ENCODE results near the gene GOLT1A. TPM values are rescaled to one million over a fixed set of nuclear protein-coding genes. Genes with fewer than 3 reads are reported as not detected.

The GOLT1A gene
- total RNA-seq, 1 donor from 2014 or later, result 22.4 TPM

GRCh38 chr1:204186597-204186996 lies 27.2 kb downstream of the GOLT1A start:
- TF ChIP-seq CTCF (IDR thresholded peaks at IDR 0.05), result no peak
- no peak for DNase-seq
- H3K4me1 ChIP-seq, result no peaks in the 10 kb centered on the region
- H3K27me3 ChIP-seq, result peaks cover 43% of the 10 kb centered on the region
- no peaks in the 10 kb centered on the region for H3K9me3 ChIP-seq
- no peaks in the 10 kb centered on the region for H3K36me3 ChIP-seq
- ATAC-seq, result no peak
- no peak overlapping the region for H3K27ac ChIP-seq
- H3K4me3 ChIP-seq, result no peak overlapping the region
- intact Hi-C loops (cut with DNase I), result no loop called here

GRCh38 chr1:204181116-204181515 lies 32.7 kb downstream of the GOLT1A start:
- Histone ChIP-seq H3K27me3 (peaks cover 5% of the 10 kb centered on the region), H3K4me1 (no peaks in the 10 kb centered on the region), H3K27ac (no peak overlapping the region), H3K4me3 (no peak overlapping the region), H3K9me3 (no peaks in the 10 kb centered on the region), H3K36me3 (no peaks in the 10 kb centered on the region)
- intact Hi-C loops (cut with DNase I), result no loop called here
- ATAC-seq (no peak), DNase-seq (no peak)
- no peak for TF ChIP-seq CTCF (IDR thresholded peaks at IDR 0.05)

- no peak for TF ChIP-seq CTCF (IDR thresholded peaks at IDR 0.05)
- Histone ChIP-seq H3K27ac (no peak overlapping the region), H3K4me3 (no peak overlapping the region), H3K36me3 (no peaks in the 10 kb centered on the region), H3K4me1 (no peaks in the 10 kb centered on the region), H3K27me3 (no peaks in the 10 kb centered on the region), H3K9me3 (no peaks in the 10 kb centered on the region)
- DNase-seq (no peak), ATAC-seq (no peak)
- intact Hi-C loops (cut with DNase I), result no loop called here
These were observed 33.7 kb downstream of the GOLT1A start for GRCh38 chr1:204180133-204180532.

- no peak for DNase-seq
These were observed 35.1 kb downstream of the GOLT1A start for GRCh38 chr1:204178487-204179281.

GRCh38 chr1:204177133-204177532 lies 36.7 kb downstream of the GOLT1A start:
- no peaks in the 10 kb centered on the region for H3K27me3 ChIP-seq
- intact Hi-C loops (cut with DNase I), result no loop called here
- no peak overlapping the region for H3K4me3 ChIP-seq
- no peak for ATAC-seq
- H3K27ac ChIP-seq, result no peak overlapping the region
- DNase-seq, result no peak
- no peak for TF ChIP-seq CTCF (IDR thresholded peaks at IDR 0.05)
- no peaks in the 10 kb centered on the region for H3K36me3 ChIP-seq
- H3K9me3 ChIP-seq, result no peaks in the 10 kb centered on the region
- H3K4me1 ChIP-seq, result no peaks in the 10 kb centered on the region

More at GRCh38 chr1:204178487-204179281, 35.1 kb downstream of the GOLT1A start:
- H3K4me1 ChIP-seq, result no peaks in the 10 kb centered on the region
- no peaks in the 10 kb centered on the region for H3K27me3 ChIP-seq
- H3K9me3 ChIP-seq, result no peaks in the 10 kb centered on the region
- H3K27ac ChIP-seq, result no peak overlapping the region
- no peaks in the 10 kb centered on the region for H3K36me3 ChIP-seq
- H3K4me3 ChIP-seq, result no peak overlapping the region
- no peak for TF ChIP-seq CTCF (IDR thresholded peaks at IDR 0.05)
- intact Hi-C loops (cut with DNase I), result no loop called here
- ATAC-seq, result no peak
